ENCODE measurements around the gene GALR2. TPM values are rescaled to one million over a fixed set of nuclear protein-coding genes. Genes with fewer than 3 reads are reported as not detected.

Gene GALR2
- total RNA-seq, 2 experiments from 2014 or later, result 2.2 to 3.1 TPM

DNA sequence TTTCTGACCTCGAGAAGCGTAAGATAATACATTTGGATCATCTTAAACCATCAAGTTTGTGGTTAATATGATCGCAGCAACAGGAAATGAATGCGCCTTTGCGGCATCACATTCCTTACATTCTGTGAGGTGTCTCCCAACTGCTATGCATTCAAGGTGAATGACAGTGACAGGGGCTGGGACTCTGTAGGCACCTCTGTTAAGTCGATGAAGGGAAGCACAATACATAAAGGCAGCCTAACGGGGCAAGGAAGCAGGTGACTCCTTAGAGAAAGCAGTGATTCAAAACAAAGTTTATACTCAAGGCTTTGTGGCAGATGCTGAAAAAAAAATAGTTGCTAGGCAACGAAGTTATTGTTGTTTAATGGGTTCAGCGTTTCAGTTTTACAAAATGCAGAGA lies 25.9 kb upstream of the GALR2 start:
- CTCF ChIA-PET, result no interaction called here

DNA sequence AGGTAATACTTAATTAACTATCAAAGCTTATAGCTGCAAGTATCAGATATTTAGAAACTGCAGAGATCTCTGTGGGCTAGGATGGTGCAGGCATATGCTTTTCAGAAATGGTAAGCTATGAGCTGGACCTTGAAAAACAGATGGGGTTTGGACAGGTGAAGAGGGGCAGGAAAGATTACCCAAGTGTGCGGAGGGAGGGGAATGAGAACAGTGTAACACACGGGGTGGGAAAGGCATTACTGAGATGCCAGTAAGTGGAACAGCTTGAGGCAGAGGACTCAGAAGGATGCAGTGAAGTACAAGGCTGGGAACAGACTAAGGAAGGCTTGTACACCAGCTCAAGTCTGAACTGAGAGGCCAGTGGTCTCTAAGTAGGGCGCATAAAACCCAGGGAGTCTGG lies 25.3 kb upstream of the GALR2 start:
- POLR2A ChIA-PET, result no interaction called here
- CTCF ChIA-PET, result interaction anchor here (0.5 to 0.6 kb wide), 2 partner anchors 60 to 161 kb away, joined by 4 to 7 read pairs; no protein-coding TSS in a partner anchor

More for the DNA sequence above, 25.9 kb upstream of the GALR2 start:
- POLR2A ChIA-PET, result no interaction called here

DNA sequence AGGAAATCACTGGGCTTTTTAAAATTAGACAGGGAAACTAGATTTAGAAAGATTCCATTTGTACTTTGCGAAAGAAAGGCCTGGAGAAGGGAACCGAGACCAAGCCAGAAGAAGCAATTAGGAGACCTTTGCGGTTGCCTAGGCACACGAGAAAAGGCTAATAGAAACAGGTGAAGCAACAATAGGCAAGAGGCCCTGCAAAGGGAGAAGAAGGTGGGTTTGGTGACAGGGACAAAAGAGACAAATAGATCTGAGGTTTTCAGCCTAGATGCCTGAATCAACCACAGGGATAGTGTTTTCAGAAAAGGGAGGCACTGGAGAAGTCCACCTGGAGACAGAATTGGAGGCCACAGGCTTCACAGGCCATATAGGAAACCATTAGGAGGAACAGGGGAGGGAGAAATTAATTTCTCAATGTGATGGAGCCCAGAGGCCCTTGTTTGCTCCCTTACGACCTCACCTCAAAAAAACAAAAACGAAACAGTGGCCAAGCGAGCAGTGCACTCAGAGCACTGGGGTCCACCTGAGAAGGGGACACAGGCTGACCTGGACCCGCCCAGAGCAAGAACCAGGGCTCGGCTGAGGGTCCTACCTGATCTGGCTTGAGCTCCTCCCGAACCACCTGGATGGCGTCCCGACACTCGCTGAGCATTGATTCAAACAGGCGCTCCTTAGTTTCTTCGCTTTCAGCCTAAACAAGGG lies 24.6 kb upstream of the GALR2 start:
- ChIA-PET POLR2A (no interaction called here), CTCF (interaction anchor here (0.6 kb wide), 1 partner anchor 60 kb away, joined by 7 read pairs; no protein-coding TSS in a partner anchor)

GRCh38 chr17:76050538-76051467 lies 23.8 kb upstream of the GALR2 start:
- CTCF ChIA-PET, result interaction anchor here (0.8 kb wide), 1 partner anchor 37 kb away, joined by 3 read pairs; no protein-coding TSS in a partner anchor
- POLR2A ChIA-PET, result no interaction called here

DNA sequence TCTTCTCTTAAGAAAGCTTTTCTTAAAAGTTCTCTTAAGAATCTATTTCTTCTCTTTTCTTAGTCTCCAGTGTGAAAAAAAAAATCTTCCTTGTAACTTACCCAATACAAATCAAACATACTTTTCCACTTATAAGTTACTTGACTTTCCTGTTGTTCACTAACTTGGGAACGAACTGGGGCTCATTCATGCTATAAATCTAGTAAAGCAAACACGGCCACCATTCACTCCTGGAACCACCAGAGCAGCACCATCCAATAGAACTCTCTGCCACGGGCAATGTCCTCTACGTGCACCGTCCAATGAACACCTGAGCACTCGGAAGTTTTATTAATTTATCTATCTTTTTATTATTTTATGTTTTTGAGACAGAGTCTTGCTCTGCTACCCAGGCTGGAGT lies 23.0 kb upstream of the GALR2 start:
- POLR2A ChIA-PET, result no interaction called here
- CTCF ChIA-PET, result interaction anchor here (0.6 to 0.8 kb wide), 2 partner anchors 38 to 191 kb away, joined by 3 read pairs; no protein-coding TSS in a partner anchor

DNA sequence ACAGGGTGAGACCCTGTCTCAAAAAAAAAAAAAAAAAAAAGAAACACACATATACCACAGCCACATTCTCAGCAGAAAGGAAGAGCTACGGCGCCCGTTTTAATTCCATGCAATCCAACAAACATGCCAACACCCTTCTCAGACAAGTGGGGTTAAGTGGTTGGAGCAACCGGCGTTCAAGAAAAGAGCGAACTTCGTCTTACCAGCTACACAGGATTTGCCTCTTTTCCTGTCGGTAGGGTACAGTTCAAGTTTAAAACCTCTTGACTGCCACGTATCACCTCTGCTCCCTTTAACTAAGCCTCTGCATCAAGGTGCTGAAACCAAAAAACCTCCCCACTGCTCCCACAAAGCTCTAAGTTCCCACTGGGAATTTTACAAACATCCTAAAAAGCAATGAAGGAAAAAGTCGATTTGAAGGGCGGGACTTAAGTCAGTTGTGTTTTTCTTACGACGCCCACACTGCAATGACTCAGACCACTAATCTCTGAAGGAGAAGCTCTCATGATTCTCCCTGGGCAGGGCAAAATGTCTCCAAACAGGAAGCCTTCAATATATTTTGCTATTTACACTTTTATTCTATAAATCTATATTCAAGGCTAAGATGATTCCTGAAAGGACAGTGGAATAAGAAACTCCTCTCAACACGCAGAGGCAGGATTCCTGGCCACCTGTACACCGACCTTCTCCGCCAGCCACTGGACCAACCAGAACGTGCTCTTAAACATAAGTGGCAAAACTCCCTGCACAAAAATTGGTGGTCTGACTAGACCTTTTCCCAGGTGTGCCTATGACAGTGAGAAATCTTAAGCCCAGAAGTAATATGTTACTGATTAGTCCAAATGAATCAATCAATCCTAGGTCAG lies 21.1 kb upstream of the GALR2 start:
- ChIA-PET POLR2A (no interaction called here), CTCF (interaction anchor here (0.7 to 1.5 kb wide), 6 partner anchors 24 to 250 kb away, joined by 3 to 5 read pairs (median 3); no protein-coding TSS in a partner anchor)

DNA sequence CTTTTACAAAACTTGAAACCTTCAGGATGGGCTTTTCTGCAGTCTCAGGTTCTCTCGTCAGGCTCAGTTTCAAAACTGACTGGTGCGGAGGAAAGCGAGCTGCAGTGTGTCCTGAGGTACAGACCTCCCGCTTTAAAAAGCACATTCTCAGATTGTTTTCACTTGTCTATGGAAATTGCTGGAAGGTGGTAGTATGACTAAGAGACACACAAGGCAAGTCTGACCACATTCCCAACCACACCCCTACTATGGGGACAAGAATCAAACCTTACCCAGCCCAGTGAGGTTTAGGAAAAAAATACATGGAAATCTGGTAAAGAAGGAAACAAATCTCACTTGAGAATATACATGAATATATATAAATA lies 20.5 kb upstream of the GALR2 start:
- CTCF ChIA-PET, result interaction anchor here (0.7 to 1.5 kb wide), 3 partner anchors 25 to 226 kb away, joined by 3 read pairs; no protein-coding TSS in a partner anchor

DNA sequence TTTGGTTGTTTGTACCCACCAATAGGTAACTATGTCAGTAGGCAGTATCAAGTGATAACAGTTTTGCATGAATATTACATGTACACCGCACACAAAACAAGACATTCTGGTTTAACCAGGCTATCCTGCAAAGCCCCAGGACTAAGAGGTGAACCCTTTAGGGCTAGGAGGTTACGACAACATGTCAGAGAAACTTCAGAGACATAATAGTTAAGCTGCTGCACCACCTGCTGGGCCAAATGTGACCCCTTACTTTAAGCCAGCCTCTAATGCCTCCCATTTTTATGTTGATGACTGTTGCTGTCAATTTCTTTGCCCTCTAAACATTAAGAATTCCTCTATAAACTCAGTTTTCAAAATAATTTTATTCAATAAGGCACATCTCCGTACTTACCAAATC lies 17.7 kb upstream of the GALR2 start:
- CTCF ChIA-PET, result interaction anchor here (0.6 to 1.1 kb wide), 2 partner anchors 60 to 72 kb away, joined by 3 to 4 read pairs; no protein-coding TSS in a partner anchor
- POLR2A ChIA-PET, result interaction anchor here (1.6 kb wide), 1 partner anchor 10 kb away, joined by 3 read pairs; no protein-coding TSS in a partner anchor

More for the DNA sequence above, 20.5 kb upstream of the GALR2 start:
- POLR2A ChIA-PET, result no interaction called here

DNA sequence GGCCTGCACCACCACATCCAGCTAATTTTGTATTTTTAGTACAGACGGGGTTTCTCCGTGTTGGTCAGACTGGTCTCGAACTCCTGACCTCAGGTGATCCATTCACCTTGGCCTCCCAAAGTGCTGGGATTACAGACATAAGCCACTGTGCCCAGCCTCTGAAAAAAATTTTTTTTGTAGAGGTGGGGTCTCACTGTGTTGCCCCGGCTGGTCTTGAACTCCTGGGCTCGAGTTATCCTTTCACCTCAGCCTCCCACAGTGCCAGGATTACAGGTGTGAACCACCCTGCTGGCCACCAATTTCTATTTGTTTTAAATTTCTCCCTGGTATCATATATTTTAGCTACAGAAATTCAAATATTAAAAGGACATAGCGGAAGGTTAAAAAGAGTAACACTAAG lies 16.3 kb upstream of the GALR2 start:
- CTCF ChIA-PET, result interaction anchor here (0.6 to 1.3 kb wide), 2 partner anchors 44 to 103 kb away, joined by 3 read pairs; no protein-coding TSS in a partner anchor
- POLR2A ChIA-PET, result interaction anchor here (1.0 to 1.6 kb wide), 2 partner anchors 11 to 327 kb away, joined by 3 to 4 read pairs; partner anchors contain the start of gene SPHK1

DNA sequence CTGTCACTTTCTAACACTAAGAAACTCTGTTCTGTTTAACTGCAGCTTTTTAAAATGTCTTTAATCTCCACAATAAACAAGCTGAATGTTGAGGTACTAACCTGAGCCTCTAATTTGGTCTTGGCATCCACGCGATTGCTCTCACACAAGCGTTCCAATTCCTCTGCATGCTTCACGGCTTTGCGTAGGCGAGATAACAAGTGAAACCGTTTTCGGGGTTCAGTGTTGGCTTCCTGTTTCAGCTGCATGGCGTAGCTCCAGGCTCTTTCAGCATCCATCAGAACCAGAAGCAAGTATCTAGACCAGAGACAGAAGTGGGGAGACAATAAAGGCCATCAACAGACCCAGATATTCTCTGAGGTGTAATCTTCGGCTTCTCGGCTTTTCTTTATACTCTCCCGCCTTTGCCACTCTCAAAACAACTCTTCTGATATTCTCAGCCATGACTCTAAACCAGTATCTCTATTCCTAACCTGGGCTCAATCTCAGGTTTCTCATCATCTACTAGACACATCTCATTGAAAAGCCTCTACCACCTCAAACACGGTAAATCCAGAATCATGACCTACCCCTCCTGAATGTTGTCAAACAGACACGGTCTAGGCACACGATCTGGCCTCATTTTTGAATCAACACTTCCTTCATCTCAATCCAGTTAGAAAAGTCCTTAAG lies 10.6 kb upstream of the GALR2 start:
- CTCF ChIA-PET, result interaction anchor here (0.6 to 2.2 kb wide), 6 partner anchors 36 to 139 kb away, joined by 3 to 8 read pairs (median 4); no protein-coding TSS in a partner anchor

GRCh38 chr17:76065775-76066174 lies 8.8 kb upstream of the GALR2 start:
- ChIA-PET POLR2A (no interaction called here), CTCF (interaction anchor here (0.6 to 2.2 kb wide), 2 partner anchors 20 to 51 kb away, joined by 6 to 8 read pairs; no protein-coding TSS in a partner anchor)

More for the DNA sequence above, 10.6 kb upstream of the GALR2 start:
- POLR2A ChIA-PET, result interaction anchor here (1.5 kb wide), 1 partner anchor 8 kb away, joined by 6 read pairs; the partner anchor contains the start of gene SRP68

- POLR2A ChIA-PET, result interaction anchor here (0.7 to 1.8 kb wide), 12 partner anchors 8 to 537 kb away, joined by 3 to 6 read pairs (median 4); partner anchors contain the start of gene PRPSAP1
Observed at GRCh38 chr17:76071531-76072147, 2.9 kb upstream of the GALR2 start.

GRCh38 chr17:76072148-76072858 lies 2.3 kb upstream of the GALR2 start, which contains the start of gene SRP68:
SRP68 (minus strand) TSS chr17:76072517; CDS start chr17:76072491, 26 bp downstream.
- POLR2A ChIA-PET, result interaction anchor here (0.6 to 1.8 kb wide), 9 partner anchors 9 to 537 kb away, joined by 3 to 6 read pairs (median 4); partner anchors contain the start of gene PRPSAP1
- CTCF ChIA-PET, result interaction anchor here (0.5 to 1.9 kb wide), 3 partner anchors 58 to 172 kb away, joined by 3 to 6 read pairs (median 3); no protein-coding TSS in a partner anchor

More at GRCh38 chr17:76071531-76072147, 2.9 kb upstream of the GALR2 start:
- CTCF ChIA-PET, result interaction anchor here (0.5 to 1.9 kb wide), 6 partner anchors 20 to 171 kb away, joined by 3 to 6 read pairs (median 3); no protein-coding TSS in a partner anchor

- POLR2A ChIA-PET, result no interaction called here
- CTCF ChIA-PET, result interaction anchor here (1.6 kb wide), 1 partner anchor 214 kb away, joined by 3 read pairs; no protein-coding TSS in a partner anchor
Observed at GRCh38 chr17:76075364-76076145, 974 bp downstream of the GALR2 start.

GRCh38 chr17:76076146-76076764 lies 1.7 kb downstream of the GALR2 start:
- ChIA-PET POLR2A (no interaction called here), CTCF (interaction anchor here (1.6 kb wide), 1 partner anchor 213 kb away, joined by 3 read pairs; no protein-coding TSS in a partner anchor)
